HPDE6-E6E7 (cell line): ENCODE data around the gene FAM107B.

ENCODE experiments used
- DNase-seq: peaks from one replicate; pipeline ENCODE4 v3.0.0; 2011; ENCODE audit warnings: missing footprints; ENCODE audit errors: extremely low spot score

Gene FAM107B

GRCh38 chr10:14625765-14626525, 148.8 kb downstream of the FAM107B start:
- DNase-seq, result no peak

GRCh38 chr10:14625192-14625631, 149.5 kb downstream of the FAM107B start:
- DNase-seq, result no peak

DNA sequence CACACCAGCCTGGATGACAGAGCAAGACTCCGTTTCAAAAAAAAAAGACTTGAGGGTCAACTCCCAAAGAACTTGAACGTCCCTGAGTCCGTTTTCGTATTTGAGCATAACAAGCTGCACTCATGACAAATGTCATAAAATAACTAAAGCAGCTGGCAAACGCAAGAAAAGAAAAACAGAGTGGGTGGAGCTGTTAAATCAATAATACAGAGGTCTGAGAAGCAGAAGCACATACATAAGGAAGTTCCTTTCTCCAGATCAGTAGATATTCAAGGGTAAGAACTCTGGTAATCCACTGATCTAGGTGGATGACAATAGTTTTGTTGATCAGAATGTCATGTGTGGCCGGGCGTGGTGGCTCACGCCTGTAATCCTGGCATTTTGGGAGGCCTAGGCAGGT, 150.1 kb downstream of the FAM107B start:
- no peak for DNase-seq

DNA sequence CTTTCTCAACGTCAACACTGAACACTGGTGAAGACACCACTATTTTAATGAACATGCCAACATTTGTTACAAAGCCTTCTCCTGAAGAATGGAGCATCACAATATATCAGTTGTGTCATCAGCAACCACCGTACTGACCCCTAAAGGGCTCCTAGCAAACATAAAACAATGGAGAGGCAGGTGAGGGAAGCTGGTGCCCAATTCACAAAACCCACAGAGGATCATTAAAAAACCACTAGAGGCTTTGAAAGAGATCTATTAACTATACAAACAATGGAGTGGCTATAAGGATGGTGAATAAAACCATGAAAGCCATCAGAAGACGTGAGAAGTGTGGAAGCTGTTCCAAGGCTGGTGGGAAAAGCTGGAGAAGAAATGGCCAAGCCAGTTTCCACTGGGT, 150.8 kb downstream of the FAM107B start:
- DNase-seq, result no peak

DNA sequence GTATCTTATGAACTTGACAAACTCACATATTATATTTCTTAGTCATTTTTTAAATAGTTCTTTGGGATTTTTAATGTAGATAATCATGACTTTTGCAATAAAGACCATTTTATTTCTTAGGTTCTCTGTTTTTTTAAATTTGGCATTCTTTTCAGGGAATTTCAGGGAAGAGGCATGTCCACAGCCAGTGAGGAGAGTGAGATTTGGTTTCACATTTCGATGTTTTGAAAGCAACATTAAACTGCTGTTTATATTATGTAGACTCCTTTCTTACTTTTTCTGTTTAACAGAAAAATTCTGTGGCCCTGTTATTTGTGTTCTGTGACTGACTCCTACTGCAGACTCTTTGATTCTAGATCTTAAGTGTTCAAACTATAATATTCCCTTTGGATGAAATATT, 153.7 kb downstream of the FAM107B start:
- no peak for DNase-seq

DNA sequence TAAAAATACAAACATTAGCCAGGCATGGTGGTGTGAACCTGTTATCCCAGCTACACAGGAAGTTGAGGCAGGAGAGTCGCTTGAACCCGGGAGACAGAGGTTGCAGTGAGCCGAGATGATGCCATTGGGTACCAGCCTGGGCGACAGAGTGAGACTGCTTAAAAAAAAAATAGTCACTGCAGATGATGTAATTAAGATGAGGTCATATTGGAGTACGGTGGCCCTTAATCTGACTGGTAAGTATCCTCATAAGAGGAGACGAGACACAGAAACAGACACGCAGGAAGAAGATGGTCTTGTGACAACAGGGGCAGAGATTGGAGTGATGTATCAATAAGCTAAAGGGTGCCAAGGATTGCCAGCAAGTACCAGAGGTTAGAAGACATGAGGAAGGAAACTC, 156.0 kb downstream of the FAM107B start:
- DNase-seq, result no peak

DNA sequence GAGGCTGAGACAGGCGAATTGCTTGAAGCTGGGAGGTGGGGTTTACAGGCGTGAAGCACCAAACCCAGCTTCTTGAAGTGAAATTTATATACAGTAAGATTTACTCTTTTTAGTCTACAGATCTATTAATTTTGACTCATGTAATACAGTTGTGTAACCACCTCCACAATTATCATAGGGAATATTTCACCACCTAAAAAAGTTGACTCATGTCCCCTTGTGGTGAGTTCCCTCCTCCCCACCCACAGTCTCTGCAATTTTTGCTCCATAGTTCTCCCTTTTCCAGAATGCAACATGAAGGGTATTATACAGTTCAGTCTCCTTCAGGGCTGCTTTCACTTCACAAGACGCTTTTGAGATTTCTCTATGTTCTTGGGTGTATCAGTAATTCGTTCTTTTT, 156.8 kb downstream of the FAM107B start:
- DNase-seq, result no peak

- DNase-seq, result no peak
Observed at GRCh38 chr10:14616955-14617730, 157.6 kb downstream of the FAM107B start.

- DNase-seq, result no peak
Observed at GRCh38 chr10:14616465-14616864, 158.2 kb downstream of the FAM107B start.

GRCh38 chr10:14613588-14613920, 161.1 kb downstream of the FAM107B start:
- DNase-seq, result no peak

DNA sequence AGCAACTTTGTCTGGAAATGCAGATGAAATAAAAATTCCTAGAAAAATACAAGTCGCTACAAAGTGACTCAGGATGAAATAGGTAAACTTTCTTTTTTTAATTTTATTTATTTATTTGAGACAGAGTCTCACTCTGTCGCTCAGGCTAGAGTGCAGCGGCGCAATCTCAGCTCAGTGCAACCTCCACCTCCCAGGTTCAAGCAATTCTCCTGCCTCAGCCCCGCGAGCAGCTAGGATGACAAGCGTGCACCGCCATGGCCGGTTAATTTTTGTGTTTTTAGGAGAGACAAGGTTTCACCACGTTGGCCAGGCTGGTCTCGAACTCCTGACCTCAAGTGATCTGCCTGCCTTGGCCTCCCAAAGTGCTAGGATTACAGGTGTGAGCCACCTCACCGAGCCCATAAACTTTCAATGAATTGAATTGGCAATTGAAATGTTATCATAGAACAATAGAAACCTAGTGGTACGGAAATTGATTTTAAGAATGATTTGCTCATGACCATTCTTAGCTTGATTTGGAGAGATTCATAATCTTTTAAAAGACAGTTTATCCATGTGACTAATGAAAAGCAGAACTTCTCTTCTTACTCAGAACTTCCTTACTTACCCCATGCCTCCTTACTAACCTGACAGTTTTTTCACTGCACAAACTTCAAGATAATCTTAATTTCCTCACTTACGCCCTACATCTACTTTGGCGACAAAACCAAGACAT, 161.7 kb downstream of the FAM107B start:
- DNase-seq, result no peak

- DNase-seq, result no peak
Observed at GRCh38 chr10:14611968-14612693, 162.6 kb downstream of the FAM107B start.

DNA sequence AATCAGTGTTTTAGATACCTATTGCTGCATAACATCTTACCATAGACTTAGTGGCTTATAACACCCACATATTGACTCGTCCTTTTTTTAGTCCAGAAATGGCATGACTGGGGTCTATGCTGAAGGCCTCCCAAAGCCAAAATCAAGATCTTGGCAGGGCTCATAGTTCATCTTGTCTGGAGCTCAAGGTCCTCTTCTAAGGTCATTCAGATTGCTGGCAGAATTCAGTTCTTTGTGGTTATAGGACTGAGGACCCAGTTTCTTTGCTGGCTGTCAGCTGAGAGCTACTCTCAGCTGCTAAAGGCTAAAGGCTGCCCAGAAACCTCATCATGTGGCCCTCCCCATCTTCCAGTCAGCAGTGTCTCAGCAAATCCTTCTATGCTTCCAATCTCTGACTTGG, 165.5 kb downstream of the FAM107B start:
- DNase-seq, result no peak

DNA sequence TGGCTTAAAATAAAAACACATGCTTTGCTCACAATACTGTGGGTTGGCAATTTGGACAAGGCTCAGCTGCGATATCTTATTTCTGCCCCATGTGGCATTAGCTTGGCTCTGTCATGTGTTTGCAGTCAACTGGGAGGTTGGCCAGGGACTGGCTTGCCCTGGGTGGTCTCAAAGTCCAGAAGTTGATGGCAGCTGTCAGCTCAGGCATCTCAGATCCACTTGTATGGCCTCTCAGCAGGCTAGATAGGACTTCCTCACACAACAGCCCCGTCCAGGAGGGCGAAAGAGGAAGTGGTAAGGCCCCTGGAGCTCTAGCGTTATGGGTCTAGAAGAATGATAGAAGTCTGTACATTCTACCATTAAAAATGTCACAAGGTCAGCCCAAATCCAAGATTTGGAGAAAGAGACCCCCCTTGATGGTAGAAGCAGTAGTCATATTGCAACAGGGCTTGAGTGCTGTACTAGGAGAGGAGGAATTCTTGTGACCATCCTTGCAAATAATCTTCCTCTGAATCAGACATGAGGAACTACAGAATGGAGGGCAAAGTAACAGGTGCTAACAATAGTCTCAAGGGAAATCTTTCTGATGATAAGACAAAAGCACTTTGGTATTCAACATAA, 166.2 kb downstream of the FAM107B start:
- DNase-seq, result no peak

- no peak for DNase-seq
Observed at GRCh38 chr10:14606633-14607032, 168.1 kb downstream of the FAM107B start.

GRCh38 chr10:14605231-14605925, 169.3 kb downstream of the FAM107B start:
- DNase-seq, result no peak

DNA sequence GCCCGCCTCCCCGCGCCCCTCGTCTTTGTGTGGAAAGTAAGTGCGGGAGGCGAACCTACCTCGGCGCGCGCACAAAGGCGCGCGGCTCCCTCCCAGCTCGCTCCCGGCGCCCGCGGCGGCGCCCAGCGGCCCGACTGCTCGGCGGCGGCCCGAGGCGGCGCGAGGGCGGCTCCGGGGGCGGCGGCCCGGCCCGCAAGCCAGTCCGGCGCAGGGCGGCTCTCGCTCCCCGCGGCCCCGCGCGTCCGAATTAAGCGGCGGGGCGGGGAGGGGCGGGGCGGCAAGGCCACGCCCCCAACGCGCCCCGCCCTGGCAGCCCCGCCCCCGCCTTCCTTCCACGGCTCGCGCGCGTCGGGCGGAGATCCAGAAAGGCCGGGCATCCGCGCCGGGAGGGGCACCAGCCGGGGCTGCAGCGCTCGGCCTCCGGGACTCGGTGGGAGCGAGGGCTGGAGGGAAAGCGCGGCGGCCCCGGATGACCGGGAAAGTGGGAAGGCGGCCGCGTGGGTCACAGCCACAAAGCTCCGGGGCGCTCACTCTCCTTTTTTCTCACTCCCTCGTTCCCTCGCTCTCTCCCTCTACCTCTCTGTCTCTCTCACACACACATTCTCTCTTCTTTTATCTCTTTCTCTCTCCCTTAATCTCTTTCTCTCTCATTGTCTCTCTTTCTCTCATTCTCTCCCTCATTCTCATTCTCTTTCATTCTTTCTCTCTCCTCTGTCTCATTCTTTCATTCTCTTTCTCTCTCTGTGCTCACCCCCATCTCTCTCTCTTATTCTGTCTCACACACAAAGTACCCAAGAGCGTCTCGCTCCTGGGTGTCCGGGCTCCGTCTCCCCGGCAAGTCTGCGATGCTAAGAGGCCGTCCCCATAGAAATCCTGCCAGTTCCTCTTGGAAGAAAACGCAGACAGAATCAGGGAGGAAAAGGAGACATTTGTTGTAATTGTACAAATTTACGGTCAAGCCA, 170.2 kb downstream of the FAM107B start:
- DNase-seq, result no peak

- DNase-seq, result no peak
Observed at GRCh38 chr10:14603534-14604102, 171.1 kb downstream of the FAM107B start.

DNA sequence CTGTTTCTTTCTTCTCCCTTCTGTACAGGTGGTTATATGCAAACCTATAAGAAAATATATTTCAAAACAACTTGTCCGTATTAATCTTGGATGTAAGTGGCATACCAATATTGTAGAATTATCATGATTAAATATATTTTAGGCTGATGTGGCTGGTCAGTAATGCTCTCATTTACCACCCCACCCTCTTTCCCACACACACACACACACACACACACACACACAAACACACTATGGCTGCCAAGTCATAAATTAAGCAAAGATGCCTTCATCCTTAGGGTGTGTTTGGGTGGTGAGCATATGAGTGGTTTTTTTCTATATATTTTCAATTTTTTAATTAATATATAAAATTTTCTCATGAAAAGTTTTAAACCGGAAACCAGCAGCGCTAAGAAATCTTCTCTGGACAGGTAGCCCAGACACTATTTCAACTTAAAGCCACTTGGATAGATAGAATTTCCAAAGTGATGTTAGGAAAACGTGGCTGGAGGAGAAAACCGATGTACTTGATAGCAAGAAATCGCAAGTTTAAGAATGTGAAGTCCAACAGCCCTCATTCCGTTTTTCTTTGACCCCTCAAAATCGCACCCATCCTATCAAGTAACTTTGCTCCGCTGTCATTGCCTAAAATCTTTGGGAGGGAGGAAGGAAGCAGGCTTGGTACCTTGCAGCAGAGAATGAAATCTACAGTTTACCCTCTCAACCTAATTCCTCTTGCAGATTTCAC, 171.7 kb downstream of the FAM107B start:
- no peak for DNase-seq
